Measurements from ENCODE around the gene FCRL6.

FCRL6 gene

DNA sequence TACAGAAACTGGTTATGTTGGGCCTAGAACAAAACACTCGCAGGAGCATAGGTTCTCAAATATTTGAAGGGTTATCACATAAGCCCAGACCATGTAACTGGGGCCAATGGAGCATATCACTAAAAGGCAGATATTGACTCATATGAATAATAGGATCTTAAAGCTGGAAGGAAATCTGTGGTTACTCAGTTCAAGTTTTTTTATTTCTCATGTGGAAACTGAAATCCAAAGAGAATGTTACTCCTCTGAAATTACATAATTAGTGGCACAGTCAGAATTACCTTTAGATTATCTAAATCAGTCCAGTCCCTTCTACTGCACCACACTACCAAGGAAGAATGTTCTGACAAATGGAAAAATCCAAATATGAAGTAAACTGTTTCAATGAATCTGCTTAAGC lies 36.6 kb downstream of the FCRL6 start:
- no peak for DNase-seq

DNA sequence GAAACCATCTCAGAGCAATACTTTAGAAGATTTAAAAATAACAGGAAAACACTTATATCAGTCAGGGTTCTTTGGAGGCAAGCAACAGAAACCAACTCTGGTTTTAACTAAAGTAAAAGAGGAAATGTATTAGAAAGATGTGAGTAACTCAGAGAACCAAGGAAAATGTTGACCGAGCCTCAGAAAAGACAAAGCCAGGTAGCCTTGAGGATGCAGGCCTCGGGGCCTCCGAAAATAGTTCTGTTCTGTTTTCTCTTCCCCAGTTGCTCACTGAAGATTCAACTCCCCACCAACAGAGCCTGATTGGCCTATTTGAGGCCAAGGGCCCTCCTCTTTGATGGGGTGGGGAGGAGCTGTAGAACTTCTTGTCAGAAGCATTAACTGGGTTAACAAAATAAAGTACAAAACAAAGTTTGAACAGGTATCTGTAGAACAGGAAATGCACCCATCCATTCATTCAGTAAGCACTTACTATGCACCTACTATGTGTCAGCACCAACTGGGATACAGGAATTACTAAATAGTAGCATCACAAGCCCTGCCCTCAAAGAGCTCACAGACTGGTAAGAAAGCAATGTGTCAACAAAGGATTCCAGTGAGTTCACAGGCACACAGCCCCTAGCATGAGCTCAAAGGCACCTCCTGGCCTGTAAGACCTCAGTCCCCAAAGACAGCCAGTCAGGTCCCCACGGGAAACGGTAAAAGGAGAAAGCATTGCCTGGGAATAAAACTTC lies 37.1 kb downstream of the FCRL6 start:
- no peak for DNase-seq

DNA sequence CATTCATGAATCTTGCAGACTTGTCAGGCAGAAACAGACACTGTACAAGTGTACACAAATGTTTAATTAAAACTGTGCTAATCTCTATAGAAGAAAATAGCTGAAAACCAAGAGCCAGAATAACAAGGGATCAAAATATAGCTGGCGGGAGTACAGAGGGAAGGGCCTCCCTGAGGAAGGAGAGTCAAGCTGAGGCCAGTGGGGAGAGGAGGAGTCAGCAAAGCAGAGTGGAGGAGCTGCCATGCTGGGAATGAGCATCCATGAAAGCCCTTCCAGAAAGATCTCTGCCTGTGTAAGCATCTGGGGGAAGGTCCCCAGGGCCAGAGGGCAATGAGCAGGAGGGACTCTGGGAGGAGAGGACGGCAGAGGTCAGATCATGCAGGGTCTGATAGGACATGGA lies 39.6 kb downstream of the FCRL6 start:
- DNase-seq, result no peak

DNA sequence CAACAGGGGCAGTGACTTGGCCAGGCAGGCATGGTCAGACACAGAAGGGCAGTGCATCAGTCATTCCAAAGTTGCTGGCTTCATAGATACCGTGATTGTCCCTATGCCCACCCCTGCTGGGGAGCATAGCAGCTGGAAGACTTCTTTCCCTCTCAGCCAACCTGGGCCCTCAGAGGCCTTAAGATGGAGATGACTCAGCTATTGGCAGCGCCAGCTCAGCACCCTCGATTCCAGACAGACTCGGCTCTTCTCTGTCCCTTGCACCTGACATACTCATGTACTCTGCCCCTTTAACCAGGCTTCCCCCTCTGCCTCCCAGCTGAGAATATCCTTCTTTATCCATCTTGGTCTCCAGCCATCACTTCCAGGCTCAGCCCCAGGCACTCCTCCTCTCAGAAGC lies 41.3 kb downstream of the FCRL6 start:
- DNase-seq, result no peak

DNA sequence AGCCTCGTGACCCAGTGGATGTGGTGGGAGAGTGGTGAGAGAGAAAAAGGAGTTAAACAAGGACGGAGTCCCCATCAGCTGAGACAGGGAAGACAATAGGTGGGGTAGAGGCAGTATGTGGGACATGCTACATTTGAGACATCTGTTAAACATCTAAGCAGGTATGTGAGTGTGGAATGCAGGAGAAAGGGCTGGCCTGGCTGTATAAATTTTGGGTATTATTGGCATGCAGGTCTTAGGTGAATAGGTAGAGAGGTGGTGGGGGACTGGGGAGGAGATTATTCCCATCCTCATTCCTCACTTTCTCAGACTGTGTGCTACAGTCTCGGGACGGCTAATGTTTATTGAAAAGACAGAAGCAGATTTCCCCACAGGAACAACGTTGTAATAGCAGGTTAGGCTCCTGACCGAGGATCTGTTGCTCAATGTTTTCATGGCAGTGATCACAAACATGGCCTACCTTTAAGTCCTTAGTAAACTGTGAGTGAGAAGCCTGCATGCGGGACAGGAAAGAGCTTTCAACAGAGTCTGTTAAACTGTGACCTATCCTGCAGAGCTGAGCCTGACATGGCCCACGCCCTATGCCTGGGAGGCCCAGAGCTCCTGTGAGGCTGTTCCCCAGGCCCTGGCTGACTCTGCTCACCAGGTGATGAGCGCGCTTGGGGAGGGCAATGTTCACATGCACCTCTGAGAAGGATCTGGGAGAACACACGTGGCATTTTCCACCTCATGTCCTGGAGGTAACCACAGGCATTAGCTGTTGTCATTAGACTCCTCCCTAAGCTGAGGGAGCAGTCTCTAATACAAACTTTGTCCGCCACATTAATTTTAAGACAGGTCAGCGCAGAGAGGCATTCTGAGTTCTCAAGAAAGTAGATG lies 43.8 kb downstream of the FCRL6 start:
- no peak for DNase-seq

DNA sequence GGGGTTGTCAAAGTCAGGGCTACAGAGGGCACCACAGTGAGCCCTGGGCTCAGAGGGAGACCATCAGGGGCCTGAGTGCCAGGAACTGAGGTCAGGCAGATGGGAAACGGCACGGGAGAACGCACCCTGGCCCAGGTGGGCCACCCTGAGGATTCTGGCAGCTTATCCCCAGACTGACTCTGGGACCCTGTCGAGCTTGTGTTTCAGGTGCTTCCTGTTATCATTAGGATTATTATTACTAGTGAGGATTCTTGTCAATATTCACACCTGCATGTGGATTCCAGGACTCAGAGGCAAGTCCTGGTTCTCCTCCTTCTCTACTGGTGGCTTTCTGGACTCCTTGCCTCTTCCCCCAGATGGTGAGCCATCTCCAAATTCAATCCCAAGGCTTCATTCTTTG lies 45.1 kb downstream of the FCRL6 start:
- DNase-seq, result no peak

DNA sequence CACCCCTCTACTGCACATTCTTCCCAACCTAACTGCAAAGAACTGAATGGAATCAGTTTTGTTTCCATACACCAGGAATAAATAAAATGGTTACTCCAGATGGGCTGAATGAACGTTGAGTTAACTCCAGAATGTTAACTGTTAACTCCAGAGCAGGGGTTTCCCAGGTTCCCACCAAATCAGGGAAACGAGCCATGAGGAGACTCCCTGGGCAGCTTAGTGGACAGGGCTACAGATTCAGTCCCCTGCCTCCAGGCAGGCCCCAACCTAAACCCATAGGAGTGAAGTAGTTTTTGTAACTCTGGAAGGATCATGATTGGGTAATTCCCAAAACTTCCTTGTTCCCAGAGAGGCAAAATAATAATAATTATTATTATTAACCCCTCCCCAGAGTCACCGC lies 46.2 kb downstream of the FCRL6 start:
- DNase-seq, result no peak

DNA sequence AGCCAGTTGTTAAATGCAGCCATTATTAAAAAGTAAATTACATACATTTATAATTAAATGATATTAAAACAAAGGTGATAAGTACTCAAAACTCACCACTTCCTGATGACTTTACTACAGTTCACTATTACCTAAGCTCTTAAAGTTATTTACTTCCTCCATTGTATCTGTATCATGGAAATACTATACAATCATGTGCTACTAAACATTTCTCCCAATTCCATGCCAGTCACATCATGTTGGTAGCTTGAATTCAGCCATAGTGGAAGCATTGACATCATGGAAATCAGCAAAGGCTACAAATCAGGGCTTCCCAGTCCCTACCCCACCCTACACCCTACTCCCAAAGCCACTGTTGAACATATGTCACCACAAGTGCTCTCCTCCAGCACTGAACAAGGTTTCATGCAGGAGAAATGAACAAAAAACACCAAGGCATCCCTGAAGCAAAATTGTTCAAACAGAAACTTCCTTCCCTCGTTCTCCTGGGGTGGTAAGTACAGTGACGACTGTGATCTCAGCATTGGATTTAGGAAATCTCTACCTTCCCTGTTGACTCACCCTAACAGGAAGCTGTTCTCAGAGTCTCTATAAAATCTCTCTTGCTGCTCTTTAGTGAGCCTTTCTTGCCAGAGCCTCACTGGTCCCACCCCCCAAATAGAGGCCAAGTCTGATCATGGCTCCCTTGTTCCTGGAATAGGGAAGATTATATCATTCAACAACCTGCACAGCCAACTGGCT lies 47.6 kb downstream of the FCRL6 start:
- DNase-seq, result no peak

DNA sequence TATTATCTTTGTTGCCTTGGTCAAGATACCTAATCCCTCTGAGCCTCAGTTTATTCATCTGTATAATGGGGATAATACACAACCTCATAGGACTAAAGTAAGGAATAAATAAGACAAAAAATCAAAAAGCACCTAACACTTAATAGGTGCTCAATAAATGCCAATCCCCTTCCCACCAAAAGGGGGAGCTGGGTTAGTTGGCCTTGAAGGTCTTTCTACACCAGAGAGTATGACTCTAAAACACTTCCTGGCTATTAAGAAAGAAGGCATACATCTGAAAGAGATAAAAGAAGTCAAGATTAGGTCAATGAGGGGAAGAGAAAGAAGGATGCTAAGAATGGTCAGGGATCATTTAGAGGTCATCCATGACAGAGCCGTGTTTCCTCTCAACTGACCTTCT lies 49.2 kb downstream of the FCRL6 start:
- no peak for DNase-seq

DNA sequence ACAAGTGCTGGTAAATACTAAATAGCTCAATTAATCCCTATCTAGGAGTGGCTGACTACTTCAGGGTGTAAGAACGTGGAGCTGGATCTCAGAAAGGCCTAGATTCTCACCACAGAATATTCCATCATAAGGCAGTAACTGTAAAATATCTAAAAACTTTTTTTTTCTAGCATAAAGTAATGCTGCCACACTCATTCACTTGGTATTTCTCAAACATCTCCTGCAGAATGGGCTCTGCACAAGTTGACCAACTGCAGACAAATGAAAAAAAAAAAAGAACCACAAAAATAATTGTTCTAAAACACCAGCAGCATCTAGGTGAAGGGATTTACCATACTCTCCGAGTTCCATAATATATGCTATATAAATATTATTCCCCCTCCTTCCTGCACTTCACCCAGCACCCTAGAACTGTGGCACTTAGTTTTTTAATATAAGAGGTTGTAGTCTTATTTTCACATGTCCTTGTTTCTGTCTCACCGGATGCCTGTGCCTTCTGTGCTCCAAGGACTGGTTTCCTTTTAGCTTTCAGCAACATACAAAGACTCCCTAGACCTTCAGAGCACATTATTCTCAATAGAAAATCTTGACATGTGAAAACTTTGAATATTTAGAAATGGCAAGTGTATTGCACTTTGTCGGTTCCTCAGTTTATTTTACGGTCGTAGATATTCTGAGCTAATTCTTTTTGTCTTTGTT lies 51.4 kb downstream of the FCRL6 start:
- DNase-seq, result no peak

DNA sequence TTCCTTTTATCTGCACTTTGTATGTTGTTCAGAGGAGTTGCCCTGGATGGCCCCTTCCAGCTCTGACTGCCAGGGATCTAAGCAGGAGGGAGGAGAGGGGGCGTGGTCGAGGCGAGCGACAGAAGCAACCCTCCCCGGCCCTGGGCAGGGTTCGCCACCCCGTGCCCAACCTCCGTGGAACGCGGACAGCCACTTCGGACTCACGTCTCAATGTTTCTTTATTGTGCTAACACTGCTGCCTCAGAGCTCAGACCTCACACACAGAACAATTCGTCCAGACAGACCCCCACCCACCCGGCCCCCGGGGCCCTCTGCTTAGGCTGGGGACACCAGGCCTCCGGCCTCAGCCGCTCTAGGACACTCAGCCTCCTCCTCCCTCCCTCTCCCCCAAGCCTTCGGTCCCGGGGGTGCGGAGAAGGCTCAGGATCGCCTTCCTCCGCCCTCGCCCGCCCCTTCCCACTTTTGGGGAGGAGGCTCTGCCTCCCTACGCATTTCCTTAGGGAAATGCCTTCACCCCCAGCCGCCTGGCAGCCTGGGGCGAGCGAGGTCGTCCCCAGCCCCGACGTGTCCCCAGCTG lies 52.0 kb downstream of the FCRL6 start:
- DNase-seq, result peak in 1 of 2 experiments; percentile 21

DNA sequence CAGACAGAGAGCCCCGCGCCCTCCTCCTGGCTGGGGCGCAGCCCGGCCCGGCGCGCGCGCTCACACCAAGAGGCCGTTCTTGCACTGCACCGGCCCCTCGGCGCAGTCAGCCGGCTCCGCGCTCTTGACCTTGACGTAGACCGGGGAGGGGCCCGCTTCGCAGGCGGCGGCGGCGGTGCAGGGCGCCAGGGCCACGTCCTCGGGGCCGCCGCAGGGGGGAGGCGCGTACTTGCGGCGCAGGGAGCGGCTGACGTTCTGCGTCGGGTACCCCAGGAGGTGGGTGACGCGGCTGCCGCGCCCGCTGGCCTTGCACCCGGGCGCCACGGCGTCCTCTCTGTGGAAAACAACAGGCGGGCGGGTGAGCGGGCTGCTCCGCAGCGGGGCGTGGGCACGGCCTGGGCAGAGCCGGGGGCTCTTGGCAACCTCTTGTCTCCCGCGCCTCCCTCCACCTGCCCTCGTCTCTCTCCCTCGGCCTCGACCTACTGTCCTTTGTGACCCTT lies 52.6 kb downstream of the FCRL6 start:
- peak; percentile 56 to 71 for DNase-seq

DNA sequence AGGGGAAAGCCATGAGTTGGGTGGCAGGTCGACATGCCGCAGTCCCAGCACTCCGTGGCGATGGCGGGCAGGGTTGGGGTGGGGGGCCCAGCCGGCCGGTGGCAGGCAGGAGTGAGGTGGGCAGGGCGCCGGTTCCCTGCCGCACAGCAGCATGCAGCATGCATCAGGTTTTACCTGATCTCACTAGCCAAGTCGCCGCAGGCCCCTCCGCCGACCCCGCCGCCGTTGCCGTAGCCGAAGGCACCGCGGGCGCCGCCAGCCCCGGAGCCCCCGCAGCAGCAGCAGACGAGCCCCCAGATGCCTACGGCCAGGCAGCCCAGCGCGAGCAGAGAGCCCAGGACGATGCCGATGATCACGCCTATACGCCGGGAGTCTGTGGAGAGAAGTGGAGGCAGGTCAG lies 53.5 kb downstream of the FCRL6 start:
- no peak for DNase-seq

DNA sequence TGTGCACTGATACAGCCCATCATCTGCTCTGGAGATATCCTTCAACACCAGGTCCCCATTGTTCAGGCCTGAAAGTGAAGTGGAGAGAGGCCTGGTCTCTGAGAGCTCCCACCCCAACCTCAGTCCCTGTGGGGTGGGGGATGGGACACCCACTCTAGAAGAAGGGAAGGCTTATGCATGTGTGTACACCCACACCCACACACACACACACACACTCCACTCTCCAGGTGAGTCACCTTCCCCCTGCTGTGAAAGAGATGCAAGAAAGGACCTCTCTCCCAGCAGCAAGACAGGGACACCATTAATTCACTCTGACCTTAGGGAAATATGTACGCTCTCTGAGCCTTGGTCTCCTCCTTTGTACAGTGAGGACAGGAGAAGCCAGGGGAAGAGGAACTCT lies 54.4 kb downstream of the FCRL6 start:
- DNase-seq, result no peak

DNA sequence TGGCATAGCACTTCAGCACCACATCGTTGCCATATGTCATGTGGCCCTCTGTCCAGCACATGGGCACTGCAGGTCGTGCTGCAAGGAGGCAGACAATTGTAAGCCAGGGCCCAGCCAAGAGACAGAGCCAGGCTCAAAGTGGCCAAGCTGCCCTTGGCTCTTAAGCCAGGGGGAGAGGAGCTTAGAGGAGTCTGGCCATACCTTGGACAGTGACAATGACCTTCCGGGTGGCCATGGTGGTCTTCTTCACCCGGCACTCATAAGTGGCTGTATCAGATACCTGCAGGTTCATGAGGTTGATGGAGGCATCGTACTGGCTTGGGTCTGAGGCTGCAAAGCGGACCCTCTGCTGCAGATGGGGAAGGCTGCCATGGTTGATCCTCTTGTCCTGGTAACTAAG lies 55.7 kb downstream of the FCRL6 start:
- DNase-seq, result no peak

DNA sequence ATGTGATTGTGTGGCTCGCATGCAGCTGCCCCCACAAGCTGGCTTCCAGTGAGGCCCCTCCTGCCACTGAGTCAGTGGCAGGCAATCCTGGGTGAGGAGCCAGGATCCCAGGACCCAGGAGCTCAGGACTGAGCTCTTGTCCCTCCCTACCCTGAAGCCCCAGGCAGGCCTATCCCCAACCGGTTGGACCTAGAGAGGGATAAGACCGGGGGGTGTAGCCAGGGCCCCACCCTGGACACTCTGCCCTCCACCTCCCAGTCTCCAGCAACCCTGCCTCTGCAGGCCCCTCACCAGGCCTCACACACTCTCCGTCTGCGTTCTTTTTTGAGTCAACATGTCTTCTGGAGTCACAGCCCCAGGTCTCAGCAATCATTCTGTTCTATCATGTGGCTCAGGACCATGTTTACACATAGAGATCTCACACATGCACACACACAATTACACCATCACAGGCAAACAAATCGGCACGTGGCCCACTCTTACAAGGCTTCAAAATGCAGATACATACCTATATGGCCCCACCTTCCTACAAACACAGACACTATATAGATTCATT lies 57.7 kb downstream of the FCRL6 start:
- DNase-seq, result no peak

DNA sequence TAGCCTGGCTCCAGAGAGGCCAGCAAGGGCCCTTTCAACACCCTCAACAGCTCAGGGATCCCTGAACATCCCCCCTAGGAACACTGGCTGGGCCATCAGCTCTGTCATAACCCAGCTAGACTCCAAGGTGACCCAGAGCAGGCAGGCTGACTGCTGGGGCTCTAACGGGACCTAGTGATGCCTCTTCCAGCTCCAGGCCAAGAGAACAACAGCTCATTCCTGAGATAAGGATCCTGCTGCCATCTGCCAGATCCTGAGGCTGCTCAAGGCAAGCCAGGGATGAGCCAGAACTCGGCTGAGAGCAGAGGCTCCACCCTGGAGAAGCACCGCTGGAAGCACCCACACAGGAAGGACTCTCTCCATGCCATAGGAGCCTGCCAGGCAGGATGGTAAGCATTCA lies 58.3 kb downstream of the FCRL6 start:
- no peak for DNase-seq

DNA sequence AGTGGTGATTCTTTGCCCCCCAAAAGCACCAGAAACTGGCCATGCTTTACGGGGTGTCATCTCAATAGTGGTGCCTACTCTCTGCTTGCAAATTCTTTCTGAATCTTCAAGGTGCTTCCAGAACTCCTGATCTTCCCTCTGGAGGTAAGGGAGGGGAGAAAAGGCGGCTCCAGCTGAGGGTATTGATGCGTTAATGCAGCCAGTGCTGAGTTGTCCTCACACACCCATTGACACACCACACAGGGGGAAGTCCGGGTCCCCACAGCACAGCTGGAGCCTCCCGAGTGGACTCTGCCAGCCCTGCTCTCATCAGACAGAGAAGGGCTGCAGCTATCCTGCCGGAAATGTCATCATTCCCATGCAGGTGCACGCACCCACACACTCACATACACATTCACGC lies 59.1 kb downstream of the FCRL6 start:
- no peak for DNase-seq

DNA sequence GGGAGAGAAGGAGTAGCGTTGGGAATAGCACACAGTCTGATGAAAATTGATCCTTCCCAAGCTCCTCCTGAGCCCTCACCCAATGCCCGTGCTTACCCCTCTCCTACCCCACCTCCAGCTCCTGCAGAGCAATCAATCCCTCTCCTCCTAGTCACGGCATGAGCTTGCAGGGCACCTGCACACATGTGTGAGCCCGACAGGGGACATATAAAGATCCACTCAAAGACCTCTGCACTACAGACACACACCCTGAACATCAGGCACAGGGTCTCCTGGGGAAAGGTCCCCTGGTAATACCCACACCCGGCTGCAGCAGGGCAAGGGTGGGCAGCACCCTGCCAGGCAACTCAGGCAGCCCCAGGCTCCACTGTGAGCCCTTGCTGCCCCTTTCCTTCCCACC lies 59.9 kb downstream of the FCRL6 start:
- no peak for DNase-seq

DNA sequence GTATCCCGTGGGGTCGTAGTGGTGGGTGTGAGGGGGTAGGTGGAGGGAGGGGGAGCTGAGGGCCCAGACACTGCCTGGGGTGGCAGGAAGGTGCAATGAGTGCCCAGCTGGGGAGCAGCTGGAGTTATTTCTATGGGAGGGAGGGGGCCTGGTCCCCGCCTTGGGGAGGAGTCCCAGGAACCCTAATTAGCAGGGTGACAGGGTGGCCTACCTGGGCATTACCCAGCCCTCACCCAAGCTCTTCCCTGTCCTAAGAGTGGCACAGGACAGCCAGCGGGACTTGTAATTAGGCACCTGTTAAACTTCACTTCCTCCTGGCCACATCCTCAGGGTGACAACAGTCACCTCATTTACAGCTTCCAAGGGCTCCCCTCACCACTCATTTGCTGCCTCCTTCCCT lies 60.4 kb downstream of the FCRL6 start, which contains the start of gene VSIG8:
VSIG8 (minus strand) TSS at position 101 of the 400 bp plus-strand sequence. CDS start 136 bp downstream, outside the sequence.
- DNase-seq, result no peak

DNA sequence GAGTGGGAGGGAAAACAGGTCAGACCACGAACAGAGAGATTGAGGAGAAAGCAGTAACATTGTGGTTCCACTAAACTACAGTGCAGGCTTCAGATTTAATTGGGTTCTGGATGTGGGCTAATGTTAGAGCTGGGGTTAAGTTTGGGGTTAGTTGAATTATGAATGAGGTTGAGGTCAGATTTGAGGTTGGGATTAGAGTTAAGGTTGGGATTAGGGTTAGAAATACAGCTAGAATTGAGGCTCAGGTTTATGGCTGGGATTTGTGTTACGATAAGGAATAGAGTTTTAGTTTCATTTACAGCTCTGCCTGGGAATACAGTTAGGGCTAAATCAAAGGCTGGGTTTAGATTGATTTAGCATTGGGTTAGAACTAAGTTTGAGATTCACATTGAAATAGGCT lies 62.1 kb downstream of the FCRL6 start:
- DNase-seq, result no peak

Measured in NCI-H1930 (cell line).